Liver (tissue), 9 donors: ENCODE data around the gene CCS. TPM values are rescaled to one million over a fixed set of nuclear protein-coding genes. Genes with fewer than 3 reads are reported as not detected.

Source experiments
- DNase-seq: peaks from one replicate; pipeline ENCODE4 v3.0.0-alpha.2; 2017; ENCODE audit warnings: low spot score
- H3K27ac ChIP-seq, 2 donors: one replicate each; pipeline ENCODE4 v1.7.0; 2013; ENCODE audit warnings: inconsistent platforms in 2 of 2, low read length in 2 of 2, control low read depth in 1 of 2, low read depth in 1 of 2, mild to moderate bottlenecking in 1 of 2
- H3K27me3 ChIP-seq, 4 donors: one replicate each; pipeline versions ENCODE4 v1.6.1 to v1.7.0; 2013; ENCODE audit warnings: low read length in 3 of 4, inconsistent platforms in 1 of 4, mild to moderate bottlenecking in 1 of 4, moderate library complexity in 1 of 4; ENCODE audit not compliant: control insufficient read depth in 4 of 4, insufficient read depth in 4 of 4
- H3K36me3 ChIP-seq, 4 donors: one replicate each; pipeline versions ENCODE4 v1.6.1 to v1.7.0; 2013; ENCODE audit warnings: low read length in 3 of 4, mild to moderate bottlenecking in 3 of 4, low read depth in 1 of 4, moderate library complexity in 1 of 4; ENCODE audit not compliant: control insufficient read depth in 4 of 4, insufficient read depth in 3 of 4
- H3K4me1 ChIP-seq, 4 donors: one replicate each; pipeline versions ENCODE4 v1.6.1 to v1.7.0; 2013; ENCODE audit warnings: low read length in 3 of 4, mild to moderate bottlenecking in 3 of 4, moderate library complexity in 1 of 4; ENCODE audit not compliant: control insufficient read depth in 4 of 4, insufficient read depth in 4 of 4
- H3K4me3 ChIP-seq, 3 donors: one replicate each; pipeline versions ENCODE4 v1.6.1 to v1.7.0; 2013; ENCODE audit warnings: low read length in 3 of 3, control low read depth in 1 of 3, low read depth in 1 of 3, mild to moderate bottlenecking in 1 of 3
- H3K9ac ChIP-seq, 2 donors: one replicate each; pipeline ENCODE4 v1.7.0; 2013; ENCODE audit warnings: low read length in 2 of 2, mild to moderate bottlenecking in 2 of 2, moderate library complexity in 2 of 2, control low read depth in 1 of 2, low read depth in 1 of 2
- H3K9me3 ChIP-seq, 4 donors: one replicate each; pipeline versions ENCODE4 v1.6.1 to v1.7.0; 2013; ENCODE audit warnings: low read length in 3 of 4; ENCODE audit not compliant: control insufficient read depth in 4 of 4
- EGR1 ChIP-seq, 2 donors: IDR thresholded peaks; 2 replicates each; pipeline ENCODE4 v1.6.1; 2016 to 2018; ENCODE audit warnings: antibody characterized with exemption in 2 of 2, low read depth in 2 of 2
- FOXA1 ChIP-seq: IDR thresholded peaks from 2 replicates; pipeline ENCODE4 v1.6.1; 2016; ENCODE audit warnings: antibody characterized with exemption
- FOXA2 ChIP-seq: IDR thresholded peaks from 2 replicates; pipeline ENCODE4 v1.6.1; 2016; ENCODE audit warnings: antibody characterized with exemption
- GABPA ChIP-seq, 2 donors: IDR thresholded peaks in 1 of 2; conservative IDR thresholded peaks in 1 of 2; 2 replicates each; pipeline ENCODE4 v1.6.1; 2016; ENCODE audit warnings: antibody characterized with exemption in 2 of 2, mild to moderate bottlenecking in 1 of 2, moderate library complexity in 1 of 2
- HNF4A ChIP-seq, 2 donors: conservative IDR thresholded peaks; 2 replicates each; pipeline ENCODE4 v1.6.1; 2016; ENCODE audit warnings: antibody characterized with exemption in 2 of 2, mild to moderate bottlenecking in 2 of 2
- HNF4G ChIP-seq: IDR thresholded peaks from 2 replicates; pipeline ENCODE4 v1.6.1; 2016; ENCODE audit warnings: antibody characterized with exemption
- JUND ChIP-seq, 2 donors: IDR thresholded peaks; 2 replicates each; pipeline ENCODE4 v1.6.1; 2016; ENCODE audit warnings: antibody characterized with exemption in 2 of 2
- MAX ChIP-seq: IDR thresholded peaks from 2 replicates; pipeline ENCODE4 v1.6.1; 2016; ENCODE audit warnings: antibody characterized with exemption
- NR2F2 ChIP-seq: IDR thresholded peaks from 2 replicates; pipeline ENCODE4 v1.6.1; 2016; ENCODE audit warnings: antibody characterized with exemption
- RAD21 ChIP-seq, 2 donors: IDR thresholded peaks; 2 replicates each; pipeline ENCODE4 v1.6.1; 2016; ENCODE audit warnings: antibody characterized with exemption in 2 of 2, mild to moderate bottlenecking in 2 of 2
- RXRA ChIP-seq, 2 donors: IDR thresholded peaks; 2 replicates each; pipeline ENCODE4 v1.6.1; 2017 to 2018; ENCODE audit warnings: antibody characterized with exemption in 2 of 2, mild to moderate bottlenecking in 1 of 2
- SP1 ChIP-seq: IDR thresholded peaks from 2 replicates; pipeline ENCODE4 v1.6.1; 2018; ENCODE audit warnings: antibody characterized with exemption, mild to moderate bottlenecking
- TAF1 ChIP-seq: conservative IDR thresholded peaks from 2 replicates; pipeline ENCODE4 v1.6.1; 2016; ENCODE audit warnings: antibody characterized with exemption, mild to moderate bottlenecking
- YY1 ChIP-seq: IDR thresholded peaks from 2 replicates; pipeline ENCODE4 v1.6.1; 2016; ENCODE audit warnings: antibody characterized with exemption, mild to moderate bottlenecking
- WGBS: extraction: QIAGEN DNeasy Blood & Tissue Kit; methylation state at CpG from one replicate; pipeline ENCODE4 v1.1.7; 2013; 5-methylcytosine and 5-hydroxymethylcytosine counted together
- polyA plus RNA-seq, 2 donors: library from polyadenylated mRNA; stranded (reverse) in 1 of 2; unstranded in 1 of 2; fragments of 200-250 nt in 1 of 2; fragments of >200 nt in 1 of 2; fragmentation: Nextera tagmentation in 1 of 2; extraction: Ambion mirVana in 1 of 2; gene quantifications; one replicate each; pipeline versions ENCODE4 v1.2.1 to v1.2.3, GENCODE V29; 2013 to 2015
- total RNA-seq, 2 donors: library from RNA; depleted of rRNA; stranded (reverse); fragments of >200 nt; gene quantifications; one replicate each; pipeline ENCODE4 v1.2.3, GENCODE V29; 2014
- TF ChIP-seq, protein P1 (sequence below): fragments of 150-350 bp; IDR thresholded peaks from 2 replicates; pipeline ENCODE4 v1.5.1; 2017; ENCODE audit warnings: improper control_type of control experiment, low read depth, low read length; ENCODE audit not compliant: missing input control
- TF ChIP-seq, protein P2 (sequence below): IDR thresholded peaks from 2 replicates; pipeline ENCODE4 v1.6.1; 2016; ENCODE audit warnings: antibody characterized with exemption, mild to moderate bottlenecking
- TF ChIP-seq, protein P3 (sequence below): IDR thresholded peaks from 2 replicates; pipeline ENCODE4 v1.6.1; 2016; ENCODE audit warnings: antibody characterized with exemption
- TF ChIP-seq, protein P4 (sequence below): IDR thresholded peaks from 2 replicates; pipeline ENCODE4 v1.6.1; 2016; ENCODE audit warnings: antibody characterized with exemption
- donor health status: healthy.
- donor health status: healthy.
- donor health status: healthy.
- donor health status: healthy.
- donor health status: healthy.

Gene CCS
- total and polyA plus RNA-seq, 4 donors = 30.2 to 80.2 (median 46.8) TPM

GRCh38 chr11:66579017-66579606 lies 13.9 kb upstream of the CCS start:
- peaks cover 0 to 6% (median 3%) of the 10 kb centered on the region in 4 donors for H3K4me1 ChIP-seq
- peak; percentile 88 for DNase-seq
- TF ChIP-seq RXRA (IDR thresholded peaks at IDR 0.05) = no peak
- peak; percentile 85 to 94 for TF ChIP-seq RAD21 (IDR thresholded peaks at IDR 0.05)
- TF ChIP-seq, protein P1, sequence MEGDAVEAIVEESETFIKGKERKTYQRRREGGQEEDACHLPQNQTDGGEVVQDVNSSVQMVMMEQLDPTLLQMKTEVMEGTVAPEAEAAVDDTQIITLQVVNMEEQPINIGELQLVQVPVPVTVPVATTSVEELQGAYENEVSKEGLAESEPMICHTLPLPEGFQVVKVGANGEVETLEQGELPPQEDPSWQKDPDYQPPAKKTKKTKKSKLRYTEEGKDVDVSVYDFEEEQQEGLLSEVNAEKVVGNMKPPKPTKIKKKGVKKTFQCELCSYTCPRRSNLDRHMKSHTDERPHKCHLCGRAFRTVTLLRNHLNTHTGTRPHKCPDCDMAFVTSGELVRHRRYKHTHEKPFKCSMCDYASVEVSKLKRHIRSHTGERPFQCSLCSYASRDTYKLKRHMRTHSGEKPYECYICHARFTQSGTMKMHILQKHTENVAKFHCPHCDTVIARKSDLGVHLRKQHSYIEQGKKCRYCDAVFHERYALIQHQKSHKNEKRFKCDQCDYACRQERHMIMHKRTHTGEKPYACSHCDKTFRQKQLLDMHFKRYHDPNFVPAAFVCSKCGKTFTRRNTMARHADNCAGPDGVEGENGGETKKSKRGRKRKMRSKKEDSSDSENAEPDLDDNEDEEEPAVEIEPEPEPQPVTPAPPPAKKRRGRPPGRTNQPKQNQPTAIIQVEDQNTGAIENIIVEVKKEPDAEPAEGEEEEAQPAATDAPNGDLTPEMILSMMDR = peak; percentile 72
- no peak overlapping the region for H3K4me3 ChIP-seq
- H3K36me3 ChIP-seq = no peaks in the 10 kb centered on the region
- H3K27me3 ChIP-seq = no peaks in the 10 kb centered on the region
- WGBS = 19% methylated on average over 25 of the region's 25 CpGs
- H3K9me3 ChIP-seq = no peaks in the 10 kb centered on the region
- no peak overlapping the region for H3K27ac ChIP-seq
- H3K9ac ChIP-seq = no peak overlapping the region

DNA sequence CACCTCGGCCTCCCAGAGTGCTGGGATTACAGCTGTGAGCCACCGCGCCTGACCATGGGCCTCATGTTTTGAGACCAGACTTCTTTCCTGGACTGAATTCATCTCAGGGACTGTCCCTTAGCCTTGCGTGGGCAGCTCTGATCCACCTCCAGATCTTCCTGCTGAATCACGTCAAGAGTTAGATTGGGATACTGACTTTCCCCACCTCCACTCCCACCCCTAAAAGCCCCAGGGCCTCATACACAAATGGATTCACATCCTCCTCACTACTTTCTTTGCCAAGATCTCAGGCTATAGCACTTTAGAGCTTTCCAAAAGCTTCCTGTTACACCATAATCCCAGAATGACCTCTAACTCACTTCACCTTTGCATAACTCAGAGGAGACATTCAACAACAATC lies 12.2 kb upstream of the CCS start:
- Histone ChIP-seq H3K9me3 (no peaks in the 10 kb centered on the region), H3K4me1 (peaks cover 0 to 6% (median 3%) of the 10 kb centered on the region in 4 donors), H3K4me3 (no peak overlapping the region), H3K27me3 (no peaks in the 10 kb centered on the region), H3K9ac (no peak overlapping the region), H3K36me3 (no peaks in the 10 kb centered on the region), H3K27ac (no peak overlapping the region)
- DNase-seq = no peak
- TF ChIP-seq RXRA (IDR thresholded peaks at IDR 0.05) = no peak
- no peak for TF ChIP-seq HNF4A (conservative IDR thresholded peaks at IDR 0.05)
- no peak for TF ChIP-seq SP1
- no peak for TF ChIP-seq JUND (IDR thresholded peaks at IDR 0.05)
- no peak for TF ChIP-seq FOXA2
- WGBS = 90% methylated on average over 5 of the region's 5 CpGs

DNA sequence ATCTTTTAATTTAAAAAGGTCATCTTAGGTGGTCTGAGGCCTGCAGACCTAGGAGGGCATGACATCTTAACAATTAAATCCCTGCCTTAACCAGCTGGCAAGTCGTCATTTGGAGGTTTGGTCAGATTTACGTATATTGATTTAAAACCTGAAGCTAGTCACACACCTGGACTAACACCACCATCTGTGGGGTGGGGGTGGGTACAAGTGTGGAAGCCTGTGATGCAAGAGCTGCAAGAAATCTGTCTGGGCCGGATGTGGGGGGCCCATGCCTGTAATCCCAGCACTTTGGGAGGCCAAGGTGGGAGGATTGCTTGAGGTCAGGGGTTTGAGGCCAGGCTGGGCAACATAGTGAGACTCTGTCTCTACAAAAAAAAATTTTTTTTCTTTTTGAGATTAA lies 11.7 kb upstream of the CCS start:
- Histone ChIP-seq H3K9me3 (no peaks in the 10 kb centered on the region), H3K27ac (no peak overlapping the region), H3K4me3 (no peak overlapping the region), H3K27me3 (no peaks in the 10 kb centered on the region), H3K4me1 (peaks cover 0 to 6% (median 3%) of the 10 kb centered on the region in 4 donors), H3K36me3 (no peaks in the 10 kb centered on the region), H3K9ac (no peak overlapping the region)
- WGBS = 91% methylated on average over 3 of the region's 3 CpGs
- no peak for DNase-seq
- no peak for TF ChIP-seq YY1
- TF ChIP-seq, protein P2, sequence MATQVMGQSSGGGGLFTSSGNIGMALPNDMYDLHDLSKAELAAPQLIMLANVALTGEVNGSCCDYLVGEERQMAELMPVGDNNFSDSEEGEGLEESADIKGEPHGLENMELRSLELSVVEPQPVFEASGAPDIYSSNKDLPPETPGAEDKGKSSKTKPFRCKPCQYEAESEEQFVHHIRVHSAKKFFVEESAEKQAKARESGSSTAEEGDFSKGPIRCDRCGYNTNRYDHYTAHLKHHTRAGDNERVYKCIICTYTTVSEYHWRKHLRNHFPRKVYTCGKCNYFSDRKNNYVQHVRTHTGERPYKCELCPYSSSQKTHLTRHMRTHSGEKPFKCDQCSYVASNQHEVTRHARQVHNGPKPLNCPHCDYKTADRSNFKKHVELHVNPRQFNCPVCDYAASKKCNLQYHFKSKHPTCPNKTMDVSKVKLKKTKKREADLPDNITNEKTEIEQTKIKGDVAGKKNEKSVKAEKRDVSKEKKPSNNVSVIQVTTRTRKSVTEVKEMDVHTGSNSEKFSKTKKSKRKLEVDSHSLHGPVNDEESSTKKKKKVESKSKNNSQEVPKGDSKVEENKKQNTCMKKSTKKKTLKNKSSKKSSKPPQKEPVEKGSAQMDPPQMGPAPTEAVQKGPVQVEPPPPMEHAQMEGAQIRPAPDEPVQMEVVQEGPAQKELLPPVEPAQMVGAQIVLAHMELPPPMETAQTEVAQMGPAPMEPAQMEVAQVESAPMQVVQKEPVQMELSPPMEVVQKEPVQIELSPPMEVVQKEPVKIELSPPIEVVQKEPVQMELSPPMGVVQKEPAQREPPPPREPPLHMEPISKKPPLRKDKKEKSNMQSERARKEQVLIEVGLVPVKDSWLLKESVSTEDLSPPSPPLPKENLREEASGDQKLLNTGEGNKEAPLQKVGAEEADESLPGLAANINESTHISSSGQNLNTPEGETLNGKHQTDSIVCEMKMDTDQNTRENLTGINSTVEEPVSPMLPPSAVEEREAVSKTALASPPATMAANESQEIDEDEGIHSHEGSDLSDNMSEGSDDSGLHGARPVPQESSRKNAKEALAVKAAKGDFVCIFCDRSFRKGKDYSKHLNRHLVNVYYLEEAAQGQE = no peak
- TF ChIP-seq HNF4A (conservative IDR thresholded peaks at IDR 0.05) = no peak
- TF ChIP-seq TAF1 = no peak
- no peak for TF ChIP-seq GABPA (IDR thresholded peaks at IDR 0.05 in 1 of 2, conservative IDR thresholded peaks at IDR 0.05 in 1 of 2)
- TF ChIP-seq EGR1 (IDR thresholded peaks at IDR 0.05; ENCODE audit: low read depth in 2 of 2) = no peak
- no peak for TF ChIP-seq RXRA (IDR thresholded peaks at IDR 0.05)
- no peak for TF ChIP-seq RAD21 (IDR thresholded peaks at IDR 0.05)
- TF ChIP-seq, protein P1 = no peak
- no peak for TF ChIP-seq FOXA2
- TF ChIP-seq MAX = no peak
- no peak for TF ChIP-seq JUND (IDR thresholded peaks at IDR 0.05)
- no peak for TF ChIP-seq HNF4G
- TF ChIP-seq, protein P3, sequence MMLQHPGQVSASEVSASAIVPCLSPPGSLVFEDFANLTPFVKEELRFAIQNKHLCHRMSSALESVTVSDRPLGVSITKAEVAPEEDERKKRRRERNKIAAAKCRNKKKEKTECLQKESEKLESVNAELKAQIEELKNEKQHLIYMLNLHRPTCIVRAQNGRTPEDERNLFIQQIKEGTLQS = no peak
- no peak for TF ChIP-seq SP1
- TF ChIP-seq NR2F2 = no peak
- TF ChIP-seq FOXA1 = no peak
- TF ChIP-seq, protein P4, sequence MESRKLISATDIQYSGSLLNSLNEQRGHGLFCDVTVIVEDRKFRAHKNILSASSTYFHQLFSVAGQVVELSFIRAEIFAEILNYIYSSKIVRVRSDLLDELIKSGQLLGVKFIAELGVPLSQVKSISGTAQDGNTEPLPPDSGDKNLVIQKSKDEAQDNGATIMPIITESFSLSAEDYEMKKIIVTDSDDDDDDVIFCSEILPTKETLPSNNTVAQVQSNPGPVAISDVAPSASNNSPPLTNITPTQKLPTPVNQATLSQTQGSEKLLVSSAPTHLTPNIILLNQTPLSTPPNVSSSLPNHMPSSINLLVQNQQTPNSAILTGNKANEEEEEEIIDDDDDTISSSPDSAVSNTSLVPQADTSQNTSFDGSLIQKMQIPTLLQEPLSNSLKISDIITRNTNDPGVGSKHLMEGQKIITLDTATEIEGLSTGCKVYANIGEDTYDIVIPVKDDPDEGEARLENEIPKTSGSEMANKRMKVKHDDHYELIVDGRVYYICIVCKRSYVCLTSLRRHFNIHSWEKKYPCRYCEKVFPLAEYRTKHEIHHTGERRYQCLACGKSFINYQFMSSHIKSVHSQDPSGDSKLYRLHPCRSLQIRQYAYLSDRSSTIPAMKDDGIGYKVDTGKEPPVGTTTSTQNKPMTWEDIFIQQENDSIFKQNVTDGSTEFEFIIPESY = no peak
